Stimulated activated CD8-positive, alpha-beta memory T cell treated with anti-CD3 and anti-CD28 coated beads, Interleukin-12 subunit alpha, Interleukin-12 subunit beta, amount 100 ng/mL, for 4 hours (primary cell): ENCODE data around the gene RAB31.

Source experiments
- DNase-seq: peaks from one replicate; pipeline ENCODE4 v3.0.0-alpha.2; 2020; ENCODE audit warnings: low read depth

RAB31 gene

DNA sequence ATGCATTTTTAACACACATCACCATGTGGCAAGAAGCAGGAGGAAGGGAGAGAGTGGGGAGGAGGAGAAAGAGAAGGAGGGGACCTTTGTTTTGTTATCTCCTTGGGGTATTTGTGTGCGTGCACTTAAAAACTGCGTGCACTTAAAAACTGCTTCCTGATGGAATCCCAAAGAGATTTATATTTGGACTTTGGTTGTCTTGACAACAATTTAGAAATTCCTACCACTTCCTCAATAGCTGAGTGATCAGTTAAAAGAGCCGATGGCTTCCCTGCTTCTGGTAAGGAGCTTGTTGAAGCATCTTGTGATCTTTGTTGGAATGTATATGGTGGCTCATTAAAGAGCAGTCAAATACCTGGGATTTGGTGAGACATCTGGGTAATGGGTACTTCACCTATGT lies 4.5 kb downstream of the RAB31 start:
- DNase-seq: no peak

DNA sequence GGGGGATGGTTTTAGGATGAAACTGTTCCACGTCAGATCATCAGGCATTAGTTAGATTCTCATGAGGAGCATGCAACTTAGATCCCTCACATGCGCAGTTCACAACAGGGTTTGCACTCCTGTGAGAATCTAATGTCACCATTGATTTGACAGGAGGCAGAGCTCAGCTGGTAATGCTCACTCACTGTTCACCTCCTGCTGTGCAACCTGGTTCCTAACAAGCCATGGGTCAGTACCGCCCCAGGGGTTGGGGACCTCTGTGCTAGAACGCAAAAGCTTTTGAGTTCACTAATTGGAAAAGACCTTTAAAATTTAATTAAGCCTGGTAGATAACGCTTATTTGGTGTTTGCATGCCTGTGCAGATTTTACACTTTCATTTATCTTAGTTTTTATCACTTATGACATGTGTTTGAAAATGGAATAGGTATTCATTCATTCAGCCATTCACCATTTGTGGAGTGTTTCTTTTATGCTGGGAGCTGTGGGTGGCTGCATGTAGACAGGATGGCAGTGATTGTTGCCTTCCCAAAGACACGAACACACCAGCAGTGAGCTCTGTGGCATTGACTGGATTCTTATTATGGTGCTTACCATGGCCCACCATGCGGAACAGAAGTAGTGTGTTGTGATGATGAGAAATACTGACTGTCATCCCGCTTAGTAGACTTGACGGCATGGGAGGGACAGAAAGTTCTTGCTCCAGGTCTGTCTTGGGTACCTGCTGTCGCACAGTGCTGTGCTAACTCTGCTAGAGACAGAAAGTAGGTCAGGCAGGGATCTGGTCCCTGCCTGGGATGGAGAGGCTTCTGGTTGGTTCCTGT lies 6.4 kb downstream of the RAB31 start:
- no peak for DNase-seq

DNA sequence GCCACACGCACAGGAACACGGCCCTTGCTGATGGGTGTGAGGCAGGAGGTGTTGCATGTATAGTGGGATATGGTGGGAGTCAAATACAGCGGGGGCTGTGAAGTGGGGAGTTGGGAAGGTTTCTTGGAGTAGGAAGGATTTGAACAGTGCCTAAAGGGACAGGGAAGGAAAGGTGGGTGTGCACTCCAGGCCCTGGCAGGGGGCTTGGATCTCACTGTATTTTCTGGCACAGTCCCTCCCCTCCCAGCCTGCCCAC lies 6.9 kb downstream of the RAB31 start:
- no peak for DNase-seq

DNA sequence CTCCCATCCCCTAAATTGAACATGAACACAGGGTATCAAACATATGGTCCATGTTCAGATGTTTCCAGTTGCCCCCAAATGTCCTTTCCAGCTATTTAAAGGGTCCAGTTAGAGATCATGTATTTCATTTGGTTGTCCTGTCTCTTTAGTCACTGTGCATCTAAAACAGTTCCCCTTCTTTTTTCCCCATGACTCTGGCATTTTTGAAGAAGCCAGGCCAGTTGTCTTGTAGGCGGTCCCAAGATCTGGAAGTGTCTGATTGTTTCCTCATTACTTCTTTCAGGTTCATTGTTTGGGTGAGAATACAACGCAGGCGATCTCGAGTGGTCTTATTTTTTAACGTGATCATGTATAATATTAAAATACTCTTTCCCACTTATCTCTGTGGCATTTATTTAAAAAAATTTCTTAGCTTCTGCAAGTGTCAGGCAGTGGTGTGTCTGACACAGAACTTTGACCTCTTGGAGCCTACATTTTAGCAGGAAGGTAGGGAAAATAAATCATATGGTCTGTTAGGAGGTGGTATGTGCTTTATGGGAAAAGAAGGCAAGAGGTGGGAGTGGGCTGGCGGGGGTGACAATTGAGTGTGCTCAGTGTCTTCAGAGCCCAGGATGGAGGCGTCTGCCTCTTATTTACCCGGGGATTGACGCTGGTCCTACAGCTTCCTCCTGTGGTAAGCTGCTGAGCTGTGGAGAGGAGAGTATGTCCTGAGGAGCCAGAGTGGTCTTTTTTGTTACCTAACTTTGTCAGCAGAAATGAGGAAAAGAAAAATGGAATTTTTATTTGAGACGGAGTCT lies 8.1 kb downstream of the RAB31 start:
- no peak for DNase-seq

DNA sequence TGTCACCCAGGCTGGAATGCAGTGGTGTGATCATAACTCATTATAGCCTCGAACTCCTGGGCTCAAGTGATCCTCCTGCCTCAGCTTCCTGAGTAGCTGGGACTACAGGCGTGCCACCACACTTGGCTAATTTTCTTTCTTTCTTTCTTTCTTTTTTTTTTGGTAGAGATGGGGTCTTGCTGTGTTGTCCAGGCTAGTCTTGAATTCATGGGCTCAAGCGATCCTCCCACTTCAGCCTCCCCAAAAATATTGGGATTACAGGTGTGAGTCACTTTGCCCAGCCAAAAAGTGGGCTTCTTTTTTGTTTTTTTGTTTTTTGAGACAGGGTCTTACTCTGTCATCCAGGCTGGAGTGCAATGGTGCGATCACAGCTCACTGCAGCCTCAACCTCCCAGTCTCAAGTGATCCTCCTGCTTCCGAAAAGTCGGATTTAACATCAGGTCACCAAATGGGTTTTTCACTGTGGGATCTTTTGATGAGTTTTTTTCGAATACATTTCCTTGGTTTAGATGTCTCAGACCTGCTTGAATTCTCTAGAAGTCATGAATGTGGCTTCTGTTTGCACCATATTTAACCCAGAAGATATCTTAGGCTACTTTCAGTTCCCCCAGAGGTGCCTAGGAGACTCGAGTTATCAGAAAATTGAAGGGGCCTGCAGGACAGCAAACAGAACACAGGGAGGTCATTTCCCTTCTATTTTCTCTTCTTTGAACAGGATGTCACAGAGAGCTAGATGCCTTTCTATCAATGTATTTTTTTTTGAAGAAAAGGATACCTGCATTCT lies 8.9 kb downstream of the RAB31 start:
- no peak for DNase-seq

DNA sequence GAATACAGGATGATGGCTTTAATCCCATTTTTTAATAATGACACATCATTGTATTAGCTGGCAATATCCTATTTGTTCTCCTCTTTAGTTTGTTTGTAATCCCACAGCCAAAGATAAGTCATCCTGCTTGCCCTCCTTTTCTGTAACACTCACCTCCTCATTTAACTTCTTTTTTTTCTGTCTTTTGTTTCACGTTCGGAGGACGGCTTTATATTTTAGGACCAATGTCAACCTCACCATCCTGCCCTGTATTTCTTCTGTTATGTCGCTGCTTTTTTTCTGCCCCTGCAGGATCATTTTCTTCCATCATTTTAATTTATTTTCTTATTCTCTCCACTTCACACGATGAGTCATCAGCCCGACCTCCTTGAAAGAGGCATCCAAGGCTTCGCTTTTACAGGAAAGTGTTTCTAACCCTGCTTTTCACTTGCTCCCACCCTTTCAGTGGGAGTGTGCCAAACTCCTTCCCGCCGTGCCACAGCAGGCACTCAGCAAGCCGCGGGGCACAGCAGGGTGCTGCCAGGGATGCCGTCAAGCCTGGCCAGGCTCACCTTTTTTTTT lies 11.4 kb downstream of the RAB31 start:
- no peak for DNase-seq

DNA sequence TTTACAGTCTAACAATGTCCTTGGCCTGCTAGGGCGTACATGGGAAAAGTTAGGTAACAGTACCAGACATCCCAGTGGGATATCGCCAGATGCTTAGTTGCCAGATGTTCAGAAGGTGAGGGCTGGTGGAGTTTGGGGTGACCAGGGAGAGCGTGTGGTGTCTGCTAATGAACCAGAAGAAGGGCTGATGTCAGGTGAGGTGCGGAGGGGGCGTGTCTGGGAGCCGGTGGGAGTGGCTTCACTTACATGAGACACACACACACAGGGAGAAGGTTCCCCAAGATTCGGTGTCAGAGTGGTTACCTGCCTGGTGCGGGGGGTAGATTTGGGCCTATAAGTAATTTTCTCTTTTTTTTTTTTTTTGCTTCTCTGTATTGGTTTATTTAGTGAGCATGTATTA lies 12.2 kb downstream of the RAB31 start:
- no peak for DNase-seq

DNA sequence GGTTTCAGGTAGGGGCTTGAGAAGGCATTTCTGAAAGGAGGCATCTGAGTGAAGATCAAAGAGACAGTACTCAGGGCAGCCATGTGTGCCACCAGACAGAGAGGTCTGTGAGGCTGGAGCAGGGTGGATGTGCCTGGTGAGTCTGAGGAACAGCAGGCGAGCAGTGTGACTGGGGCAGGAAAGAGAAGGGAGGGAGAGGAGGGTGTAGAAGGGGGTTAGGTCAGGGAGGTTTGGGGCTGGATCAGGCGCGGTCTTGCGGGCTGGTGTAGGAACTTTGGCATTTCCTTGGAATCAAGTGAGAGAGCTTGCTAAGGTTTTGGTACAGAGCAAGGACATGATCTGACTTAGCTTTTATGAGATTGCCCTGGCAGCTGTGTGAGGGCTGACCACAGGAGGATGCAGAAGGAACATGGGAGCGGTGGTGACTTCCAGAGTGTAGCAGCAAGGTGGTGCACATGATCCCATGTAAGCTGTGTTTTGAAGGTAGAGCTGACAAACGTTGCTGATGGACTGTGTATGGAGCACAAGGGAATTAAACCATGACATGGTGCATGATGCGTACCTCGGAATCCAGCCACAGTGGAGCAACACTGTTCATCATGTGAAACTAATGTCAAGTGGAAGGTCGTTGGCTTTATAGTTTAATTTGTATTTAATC lies 13.9 kb downstream of the RAB31 start:
- no peak for DNase-seq

DNA sequence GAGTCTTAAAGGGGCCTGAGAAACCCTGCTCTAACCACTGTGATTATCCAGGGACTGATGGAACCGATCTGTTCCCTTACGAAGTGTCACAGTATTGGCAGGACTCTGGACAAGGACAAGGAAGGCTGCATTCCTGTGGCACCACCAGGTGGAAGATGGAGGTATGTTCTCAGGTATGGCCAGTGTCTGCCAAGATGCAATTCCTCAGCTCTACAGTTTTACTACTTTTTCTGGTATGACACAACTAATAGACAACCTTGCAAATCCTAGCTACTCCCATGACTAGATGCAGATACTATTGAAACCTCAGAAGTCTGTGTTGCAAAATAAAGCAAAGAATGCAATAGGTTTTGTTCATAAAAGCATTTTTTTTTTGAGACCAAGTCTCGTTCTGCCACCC lies 14.6 kb downstream of the RAB31 start:
- no peak for DNase-seq

DNA sequence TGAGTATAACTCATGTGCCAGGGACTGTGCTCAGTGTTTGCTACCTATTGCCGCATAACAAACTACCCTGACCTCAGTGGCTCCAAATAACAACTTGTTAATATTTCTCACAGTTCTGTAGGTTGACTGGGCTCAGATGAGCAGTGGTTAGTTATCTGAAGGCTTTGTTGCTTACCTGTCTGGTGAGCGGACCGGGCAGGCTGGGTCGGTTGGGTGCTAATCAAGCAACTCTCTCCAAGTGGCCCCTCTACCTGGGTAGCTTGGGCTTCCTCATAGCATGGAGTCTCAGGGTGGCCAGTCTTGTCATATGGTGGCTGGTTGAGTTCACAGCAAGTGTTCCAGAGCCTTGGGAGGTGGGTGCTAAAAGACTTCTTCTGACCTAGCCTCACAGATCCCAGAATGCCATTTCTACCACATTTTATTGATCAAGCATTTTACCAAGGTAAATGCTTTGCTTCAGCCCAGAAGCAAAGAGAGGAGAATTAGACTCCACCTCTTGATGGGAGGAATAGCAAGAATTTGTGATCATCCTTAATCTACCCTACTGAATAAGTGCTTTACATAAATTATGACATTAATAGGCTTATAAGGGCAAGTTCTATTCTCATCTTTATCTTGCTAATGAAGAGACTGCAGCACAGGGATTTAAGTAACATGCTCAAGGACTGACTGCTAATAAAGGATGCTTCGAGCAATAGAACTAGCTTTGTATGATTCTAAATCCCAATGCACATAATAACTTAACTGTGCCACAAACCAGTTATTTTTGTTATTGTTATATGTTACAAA lies 16.9 kb downstream of the RAB31 start:
- DNase-seq: no peak

DNA sequence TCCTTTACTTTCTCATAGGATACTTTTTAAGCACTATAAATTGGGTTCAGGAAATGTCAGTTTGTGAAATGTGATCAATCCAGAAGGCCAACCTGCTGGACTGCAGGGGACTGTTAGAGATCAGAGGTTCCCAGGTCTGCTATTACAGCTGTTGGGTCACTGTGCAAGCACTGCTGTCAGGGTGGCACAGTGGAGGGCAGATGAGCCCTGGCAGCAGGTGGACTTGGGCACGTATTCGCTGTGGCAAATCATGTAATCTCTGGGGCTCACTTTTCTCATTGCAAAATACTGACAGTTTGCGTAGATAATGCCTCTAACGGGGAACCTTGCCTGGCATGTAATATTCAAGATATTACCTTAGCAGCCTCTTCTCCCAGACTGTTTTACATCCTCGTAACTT lies 18.1 kb downstream of the RAB31 start:
- no peak for DNase-seq

DNA sequence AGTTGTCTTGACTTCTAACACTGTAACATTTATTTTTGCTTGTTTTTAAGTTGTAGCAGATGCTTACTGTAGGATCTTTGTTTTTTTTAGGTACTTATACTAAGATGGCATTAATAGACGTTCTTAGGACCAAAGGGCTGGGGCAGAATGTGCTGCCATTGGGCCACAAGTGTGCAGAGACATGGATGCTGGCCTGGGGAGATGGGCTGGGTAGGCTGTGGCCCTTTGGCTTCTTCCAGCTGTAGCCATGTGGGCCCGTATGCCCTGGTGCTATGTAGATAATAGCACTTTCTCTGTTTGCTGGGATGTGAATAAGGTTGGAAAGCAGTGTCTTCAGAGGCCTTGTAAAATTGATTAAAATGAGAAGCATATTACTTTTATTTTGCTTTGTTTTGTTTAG lies 18.8 kb downstream of the RAB31 start:
- no peak for DNase-seq

DNA sequence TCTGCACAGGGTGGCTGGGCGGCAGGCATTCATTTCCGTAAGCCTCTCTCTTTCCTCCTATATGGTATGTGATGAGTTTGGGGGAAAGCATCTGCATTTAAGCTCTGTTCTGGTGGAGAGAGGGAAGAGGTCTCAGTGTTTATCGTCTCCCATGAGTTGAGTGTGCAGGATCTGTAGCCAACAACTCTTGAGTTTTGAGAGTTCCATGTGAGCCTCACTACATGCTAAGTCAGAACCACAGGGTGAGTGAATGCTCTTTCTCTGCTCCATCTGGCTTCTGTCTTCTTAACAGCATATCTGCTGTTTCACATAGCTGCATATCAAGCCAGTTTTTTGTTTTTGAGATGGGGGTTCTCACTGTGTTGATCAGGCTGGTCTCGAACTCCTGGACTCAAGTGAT lies 22.7 kb downstream of the RAB31 start:
- no peak for DNase-seq

DNA sequence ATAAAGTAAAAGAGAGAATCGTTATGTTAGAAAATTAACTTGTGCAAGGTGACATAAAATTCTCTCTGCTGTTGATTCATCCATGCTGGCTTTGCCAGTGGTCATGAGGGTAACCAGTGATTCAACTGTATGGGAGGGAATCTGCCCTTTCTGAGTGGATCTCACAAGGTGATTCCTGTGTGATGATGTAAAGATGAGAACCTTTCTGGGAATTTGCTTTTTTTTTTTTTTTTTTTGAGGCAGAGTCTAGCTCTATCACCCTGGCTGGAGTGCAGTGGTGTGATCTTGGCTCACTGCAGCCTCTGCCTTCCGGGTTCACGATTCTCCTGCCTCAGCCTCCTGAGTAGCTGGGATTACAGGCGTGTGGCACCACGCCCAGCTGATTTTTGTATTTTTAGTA lies 23.3 kb downstream of the RAB31 start:
- no peak for DNase-seq

DNA sequence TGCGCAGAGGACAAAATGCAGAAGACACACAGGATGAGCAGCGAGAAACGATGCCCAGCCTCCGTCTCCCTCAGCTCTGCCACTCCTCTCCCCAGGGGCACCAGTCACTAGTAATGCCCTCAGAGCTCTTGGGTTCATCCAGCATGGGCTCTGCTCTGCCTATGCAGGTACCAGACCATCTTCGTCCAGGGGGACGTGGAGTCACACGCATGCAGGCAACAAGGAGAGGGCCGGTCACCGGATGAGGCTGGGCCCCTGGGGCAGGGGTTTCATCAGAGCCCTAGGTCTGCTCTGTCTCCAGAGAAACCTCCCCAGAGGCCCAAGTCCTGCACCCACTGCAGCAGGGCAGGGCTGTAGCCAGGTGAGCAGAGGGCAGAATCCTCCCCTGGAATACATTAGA lies 23.9 kb downstream of the RAB31 start:
- no peak for DNase-seq

DNA sequence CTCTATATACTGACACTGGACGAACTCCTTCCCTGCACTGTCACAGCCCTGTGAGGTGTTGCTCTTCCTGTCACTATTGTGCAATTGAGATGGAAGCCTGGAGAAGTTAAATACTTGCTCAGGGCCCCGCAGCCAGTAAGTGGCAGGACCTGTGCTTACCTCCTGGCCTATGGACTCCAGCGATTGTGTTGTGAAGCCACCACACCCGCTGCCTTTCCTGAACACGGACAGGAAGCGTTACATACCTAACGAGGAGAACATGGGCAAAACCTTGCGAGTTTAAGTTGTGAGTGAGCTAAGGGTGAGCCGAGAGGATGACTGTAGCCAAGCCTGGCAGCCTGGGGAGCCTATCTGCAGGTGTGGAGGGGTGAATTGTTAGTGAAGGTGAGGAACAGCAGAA lies 26.1 kb downstream of the RAB31 start:
- no peak for DNase-seq

DNA sequence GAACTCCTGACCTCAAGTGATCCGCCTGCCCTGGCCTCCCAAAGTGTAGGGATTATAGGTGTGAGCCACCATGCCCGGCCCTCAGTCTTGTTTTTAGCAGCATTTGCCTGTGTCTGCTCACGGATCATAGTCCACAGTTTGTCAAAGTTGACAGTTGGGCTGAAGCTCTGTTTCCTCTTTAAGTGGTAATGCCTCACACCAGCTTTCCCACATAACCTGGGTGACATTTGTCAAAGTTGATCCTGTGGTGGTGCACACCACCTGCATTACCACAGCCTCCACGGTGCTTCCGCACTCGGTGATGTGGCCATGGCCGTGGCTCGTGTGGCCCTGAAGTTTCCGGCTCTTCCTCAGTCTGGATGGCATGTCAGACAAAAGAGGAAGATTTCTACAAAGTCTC lies 27.1 kb downstream of the RAB31 start:
- no peak for DNase-seq

DNA sequence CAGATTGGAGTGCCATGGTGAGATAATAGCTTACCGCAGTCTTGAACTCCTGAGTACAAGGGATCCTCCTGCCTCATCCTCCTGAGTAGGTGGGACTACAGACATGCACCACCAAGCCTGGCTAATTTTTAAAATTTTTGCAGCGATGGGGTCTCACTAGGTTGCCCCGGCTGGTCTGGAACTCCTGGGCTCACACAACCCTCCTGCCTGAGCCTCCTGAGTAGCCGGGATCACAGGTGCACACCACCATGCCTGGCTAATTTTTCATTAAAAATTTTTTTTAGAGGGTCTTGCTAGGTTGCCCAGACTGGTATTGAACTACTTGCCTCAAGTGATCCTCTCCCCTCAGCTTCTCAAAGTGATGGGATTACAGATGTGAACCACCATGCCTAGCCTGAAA lies 27.8 kb downstream of the RAB31 start:
- no peak for DNase-seq

DNA sequence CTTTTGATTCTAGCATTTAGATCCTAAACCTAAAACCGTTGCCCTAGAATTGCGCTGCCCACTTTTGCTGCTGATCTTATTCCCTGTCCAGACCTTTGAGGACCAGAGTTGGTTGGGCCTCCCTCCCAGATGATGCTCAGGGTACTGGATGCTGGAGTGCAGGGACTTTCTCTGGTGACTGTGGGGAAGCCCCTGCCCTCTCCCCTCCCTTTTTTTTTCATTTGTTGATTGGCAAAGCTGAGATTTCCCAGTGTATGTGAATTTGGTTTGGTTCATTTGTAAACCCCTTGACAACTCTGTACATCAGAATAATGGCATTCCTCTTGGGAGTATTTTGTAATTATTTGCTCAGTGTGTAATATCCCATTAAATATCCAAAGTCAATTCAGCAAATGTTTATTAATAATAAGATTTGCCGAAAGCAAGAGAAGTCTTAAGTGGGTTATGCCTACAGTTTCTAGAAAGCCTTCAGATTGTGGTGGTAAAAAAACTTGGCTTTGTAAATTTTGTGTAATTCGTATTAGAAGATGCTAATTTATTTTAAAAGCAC lies 28.3 kb downstream of the RAB31 start:
- DNase-seq: no peak

DNA sequence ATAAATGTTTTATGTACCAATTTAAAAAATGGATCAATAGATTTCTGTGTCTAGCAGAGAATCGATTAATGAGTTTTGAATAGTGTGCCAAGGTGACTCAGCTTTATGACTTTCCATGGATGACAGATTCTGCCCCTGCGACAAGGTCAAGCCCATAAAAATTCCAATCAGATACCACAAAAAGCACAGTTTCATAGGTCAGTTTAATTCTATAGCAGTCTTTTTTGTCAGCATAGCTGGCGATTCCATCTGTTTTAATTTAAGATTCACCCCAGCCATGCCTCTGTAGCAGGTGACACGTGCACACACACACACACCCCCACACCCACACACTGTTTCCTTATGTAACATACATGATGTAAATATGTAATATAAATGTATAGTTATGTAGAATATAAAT lies 28.9 kb downstream of the RAB31 start:
- no peak for DNase-seq

DNA sequence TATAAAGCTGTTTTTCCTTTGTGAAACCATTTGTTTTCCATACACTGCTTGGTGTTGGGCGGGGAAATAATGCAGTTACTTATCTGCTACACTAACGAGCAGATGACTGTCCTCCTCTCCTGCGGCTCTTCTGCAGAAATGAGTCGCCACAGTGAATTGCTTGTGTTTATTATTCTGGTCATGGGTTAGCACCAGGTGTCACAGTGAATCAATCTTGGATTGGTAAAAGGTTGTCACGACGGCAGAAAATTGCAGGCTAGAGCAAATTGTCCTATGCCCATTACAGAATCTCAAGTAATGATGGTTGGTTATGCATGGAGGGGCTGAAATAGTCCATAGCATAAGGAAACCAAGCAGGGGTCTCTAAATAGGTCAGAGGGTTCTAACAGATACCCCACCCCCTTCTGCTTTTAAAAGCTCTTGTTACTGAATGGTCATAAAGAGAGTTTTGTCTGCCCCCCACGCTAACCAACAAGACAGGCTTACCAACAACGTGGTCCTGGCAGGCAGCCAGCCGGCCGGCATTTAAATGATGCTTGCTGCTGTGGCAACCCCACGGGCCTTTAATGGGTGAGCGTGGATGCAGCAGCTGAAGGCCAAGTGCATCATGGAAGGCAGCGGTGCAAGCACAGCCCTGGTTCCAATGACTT lies 29.5 kb downstream of the RAB31 start:
- DNase-seq: no peak
